SU-DHL-6 (cell line): ENCODE results near the gene SPEG.

Experiments used
- H2AFZ ChIP-seq: fragments of 200-600 bp; sonication (generic); 2 replicates; pipeline ENCODE4 v1.6.1; 2014; ENCODE audit warnings: low read depth, mild to moderate bottlenecking, moderate library complexity, mixed read lengths, antibody characterized with exemption, low read length; ENCODE audit not compliant: severe bottlenecking
- H3F3A ChIP-seq: fragments of 200-600 bp; shearing (Covaris generic); 2 replicates; pipeline ENCODE4 v1.6.0; 2016; ENCODE audit warnings: antibody characterized with exemption, mild to moderate bottlenecking; ENCODE audit not compliant: insufficient read depth
- H3K27ac ChIP-seq: fragments of 200-600 bp; sonication (generic); 2 replicates; pipeline ENCODE4 v1.5.1; 2016; ENCODE audit warnings: low read depth, mild to moderate bottlenecking, low read length, moderate library complexity, mixed read lengths
- H3K27me3 ChIP-seq: fragments of 200-600 bp; sonication (generic), shearing (Covaris generic); 2 replicates; pipeline ENCODE4 v1.6.0; 2014; ENCODE audit warnings: mild to moderate bottlenecking, low read length
- H3K36me3 ChIP-seq: fragments of 200-600 bp; sonication (generic); 2 replicates; pipeline ENCODE4 v1.6.1; 2014; ENCODE audit warnings: mild to moderate bottlenecking, low read length, mixed read lengths
- H3K4me2 ChIP-seq: fragments of 300-600, 200-600 bp; shearing (Covaris generic), sonication (generic); 2 replicates; pipeline ENCODE4 v1.6.0; 2014; ENCODE audit warnings: low read length, low read depth, mild to moderate bottlenecking; ENCODE audit not compliant: poor library complexity, severe bottlenecking
- H3K4me3 ChIP-seq: fragments of 200-600 bp; sonication (generic); 2 replicates; pipeline ENCODE4 v1.5.1; 2014; ENCODE audit warnings: antibody characterized with exemption, low read length, mild to moderate bottlenecking, mixed read lengths; ENCODE audit not compliant: insufficient read depth, poor library complexity, severe bottlenecking
- H3K79me2 ChIP-seq: fragments of 200-600 bp; sonication (generic); 2 replicates; pipeline ENCODE4 v1.6.1; 2014; ENCODE audit warnings: mild to moderate bottlenecking, low read length, moderate library complexity; ENCODE audit not compliant: insufficient read depth
- H3K9ac ChIP-seq: fragments of 200-600 bp; sonication (generic); 2 replicates; pipeline ENCODE4 v1.7.0; 2014; ENCODE audit warnings: mild to moderate bottlenecking, low read length
- H3K9me2 ChIP-seq: fragments of 200-600 bp; sonication (generic); replicated peaks from 2 replicates; pipeline ENCODE4 v1.6.1; 2014; ENCODE audit warnings: low read length; ENCODE audit not compliant: insufficient read depth
- H3K9me3 ChIP-seq: fragments of 200-600 bp; sonication (generic); 2 replicates; pipeline ENCODE4 v1.6.1; 2014; ENCODE audit warnings: low read length, mixed read lengths; ENCODE audit not compliant: insufficient read depth
- H4K20me1 ChIP-seq: fragments of 200-600 bp; sonication (generic); 2 replicates; pipeline ENCODE4 v1.6.1; 2014; ENCODE audit warnings: low read depth, mild to moderate bottlenecking, antibody characterized with exemption, low read length, moderate library complexity, mixed read lengths
- CTCF ChIP-seq: fragments of 200-600 bp; sonication (generic); IDR thresholded peaks from one replicate; pipeline ENCODE4 v1.5.1; 2017; ENCODE audit warnings: antibody characterized with exemption, mild to moderate bottlenecking, low read length, moderate library complexity; ENCODE audit not compliant: insufficient read depth, poor library complexity, severe bottlenecking
- EZH2phosphoT487 ChIP-seq: fragments of 200-600 bp; sonication (generic), shearing (Covaris generic); conservative IDR thresholded peaks from 2 replicates; pipeline ENCODE4 v1.6.1; 2018; ENCODE audit warnings: mild to moderate bottlenecking, antibody characterized with exemption, low read length, moderate library complexity, mixed read lengths

SPEG gene

GRCh38 chr2:219501849-219502248 is 67.2 kb downstream of the SPEG start:
- no peak overlapping the region for H3K9ac ChIP-seq
- H3K4me3 ChIP-seq: no peak overlapping the region
- no peak overlapping the region for H2AFZ ChIP-seq
- H3K36me3 ChIP-seq: no peaks in the 10 kb centered on the region
- no peaks in the 10 kb centered on the region for H4K20me1 ChIP-seq
- TF ChIP-seq EZH2phosphoT487 (no peak), CTCF (no peak)
- no peak overlapping the region for H3K27ac ChIP-seq
- peaks cover 11% of the 10 kb centered on the region; the same call in 1 of the 2 replicates for H3K79me2 ChIP-seq
- H3K27me3 ChIP-seq: no peaks in the 10 kb centered on the region
- H3K4me2 ChIP-seq: no peak overlapping the region
- no peaks in the 10 kb centered on the region for H3F3A ChIP-seq
- no peaks in the 10 kb centered on the region for H3K9me2 ChIP-seq
- no peaks in the 10 kb centered on the region for H3K9me3 ChIP-seq

GRCh38 chr2:219502618-219503017 is 68.0 kb downstream of the SPEG start:
- H3F3A ChIP-seq: no peaks in the 10 kb centered on the region

GRCh38 chr2:219505585-219505984 is 70.9 kb downstream of the SPEG start:
- no peak for TF ChIP-seq CTCF
- TF ChIP-seq EZH2phosphoT487: no peak
- Histone ChIP-seq H4K20me1 (no peaks in the 10 kb centered on the region), H3K79me2 (no peaks in the 10 kb centered on the region), H3K27me3 (no peaks in the 10 kb centered on the region), H3K9me3 (no peaks in the 10 kb centered on the region), H3K9me2 (no peaks in the 10 kb centered on the region), H3K9ac (no peak overlapping the region), H2AFZ (no peak overlapping the region), H3K4me2 (no peak overlapping the region), H3K36me3 (no peaks in the 10 kb centered on the region), H3K4me3 (no peak overlapping the region), H3F3A (no peaks in the 10 kb centered on the region), H3K27ac (no peak overlapping the region)

More at GRCh38 chr2:219502618-219503017, 68.0 kb downstream of the SPEG start:
- Histone ChIP-seq H3K27me3 (no peaks in the 10 kb centered on the region), H4K20me1 (no peaks in the 10 kb centered on the region), H3K9me2 (no peaks in the 10 kb centered on the region), H3K79me2 (peaks cover 11% of the 10 kb centered on the region; the same call in 1 of the 2 replicates), H3K9ac (no peak overlapping the region), H2AFZ (no peak overlapping the region), H3K9me3 (no peaks in the 10 kb centered on the region), H3K36me3 (no peaks in the 10 kb centered on the region), H3K4me3 (no peak overlapping the region), H3K4me2 (no peak overlapping the region), H3K27ac (no peak overlapping the region)
- TF ChIP-seq EZH2phosphoT487: no peak
- no peak for TF ChIP-seq CTCF
